ENCODE data around the gene CSNK1G3. TPM values are rescaled to one million over a fixed set of nuclear protein-coding genes. Genes with fewer than 3 reads are reported as not detected.

The CSNK1G3 gene
- total and polyA plus RNA-seq, 2 experiments from 2014 or later, result 19.6 to 65.1 TPM

- Histone ChIP-seq H3K4me1 (ENCODE audit: insufficient read depth) (no peaks in the 10 kb centered on the region), H2AFZ (no peak overlapping the region), H3K27ac (ENCODE audit: low read depth) (no peak overlapping the region), H3K9me2 (ENCODE audit: insufficient read depth) (no peaks in the 10 kb centered on the region), H3K4me2 (no peak overlapping the region), H4K20me1 (replicated peaks; ENCODE audit: insufficient read depth) (no peaks in the 10 kb centered on the region), H3K4me3 (no peak overlapping the region), H3K79me2 (replicated peaks; ENCODE audit: insufficient read depth) (no peaks in the 10 kb centered on the region), H3K36me3 (ENCODE audit: insufficient read depth) (no peaks in the 10 kb centered on the region), H3F3A (replicated peaks; ENCODE audit: low read depth) (no peaks in the 10 kb centered on the region), H3K27me3 (ENCODE audit: insufficient read depth) (no peaks in the 10 kb centered on the region)
- Mint-ChIP-seq H3K27ac (no peak overlapping the region), H3K9me3 (no peaks in the 10 kb centered on the region), H3K4me3 (no peak overlapping the region), H3K27me3 (ENCODE audit: insufficient read depth, low read depth, poor library complexity) (no peaks in the 10 kb centered on the region), H3K36me3 (ENCODE audit: low read depth) (no peaks in the 10 kb centered on the region), H3K4me1 (no peaks in the 10 kb centered on the region)
- ATAC-seq, result no peak
- no peak for DNase-seq (ENCODE audit: low spot score)
- TF ChIP-seq ZNF331 (CRISPR knock-in tag; IDR thresholded peaks at IDR 0.05; ENCODE audit: low read depth) (no peak), CTCF (conservative IDR thresholded peaks at IDR 0.05; ENCODE audit: low read depth in 2 of 2) (no peak), NANOG (IDR thresholded peaks at IDR 0.05; ENCODE audit: borderline replicate concordance) (no peak), STAT1 (IDR thresholded peaks at IDR 0.05; ENCODE audit: unreplicated experiment) (no peak), POLR2AphosphoS5 (IDR thresholded peaks at IDR 0.05; ENCODE audit: low read depth) (no peak)
Measured at GRCh38 chr5:123483446-123484077, 28.4 kb upstream of the CSNK1G3 start.

GRCh38 chr5:123485275-123485674 is 26.7 kb upstream of the CSNK1G3 start:
- Mint-ChIP-seq H3K36me3 (ENCODE audit: low read depth) (no peaks in the 10 kb centered on the region), H3K4me1 (no peaks in the 10 kb centered on the region), H3K9me3 (no peaks in the 10 kb centered on the region), H3K27me3 (ENCODE audit: insufficient read depth, low read depth, poor library complexity) (no peaks in the 10 kb centered on the region), H3K4me3 (no peak overlapping the region), H3K27ac (no peak overlapping the region)
- Histone ChIP-seq H3K36me3 (ENCODE audit: insufficient read depth) (no peaks in the 10 kb centered on the region), H4K20me1 (replicated peaks; ENCODE audit: insufficient read depth) (no peaks in the 10 kb centered on the region), H3F3A (replicated peaks; ENCODE audit: low read depth) (no peaks in the 10 kb centered on the region), H2AFZ (peak overlapping the region; percentile 67; the same call in 1 of the 2 replicates), H3K4me2 (no peak overlapping the region), H3K27ac (ENCODE audit: low read depth) (no peak overlapping the region), H3K9me2 (ENCODE audit: insufficient read depth) (no peaks in the 10 kb centered on the region), H3K27me3 (ENCODE audit: insufficient read depth) (no peaks in the 10 kb centered on the region), H3K4me1 (ENCODE audit: insufficient read depth) (no peaks in the 10 kb centered on the region), H3K4me3 (no peak overlapping the region), H3K79me2 (replicated peaks; ENCODE audit: insufficient read depth) (no peaks in the 10 kb centered on the region)
- TF ChIP-seq ZNF114 (CRISPR knock-in tag; IDR thresholded peaks at IDR 0.05), result no peak
- TF ChIP-seq CREB1 (CRISPR knock-in tag; IDR thresholded peaks at IDR 0.05; ENCODE audit: low read depth), result no peak
- no peak for TF ChIP-seq NANOG (IDR thresholded peaks at IDR 0.05; ENCODE audit: borderline replicate concordance)
- no peak for TF ChIP-seq ZNF462 (CRISPR knock-in tag; IDR thresholded peaks at IDR 0.05)
- no peak for TF ChIP-seq POLR2AphosphoS5 (IDR thresholded peaks at IDR 0.05; ENCODE audit: low read depth)
- no peak for TF ChIP-seq JUNB (IDR thresholded peaks at IDR 0.05; ENCODE audit: unreplicated experiment)
- no peak for TF ChIP-seq ZNF331 (CRISPR knock-in tag; IDR thresholded peaks at IDR 0.05; ENCODE audit: low read depth)
- ATAC-seq (peak; percentile 34; the same call in 1 of the 3 replicates), DNase-seq (ENCODE audit: low spot score) (peak; percentile 13)
